Adrenal gland (tissue), 5 donors: Measurements from ENCODE around the gene RAN.
"Not testable (repeated sequence)": the region's sequence is repeated elsewhere in the genome, so short reads cannot be mapped to it uniquely, and the experiment has no call there.

Source experiments
- CTCF ChIP-seq, 6 experiments: fragments of 450-650 bp in 4 of 6; fragments of 200-600 bp in 2 of 6; sonication (generic) in 1 of 6; IDR thresholded peaks; 1 replicate in 5 of 6; 2 replicates in 1 of 6; pipeline versions ENCODE4 v1.5.1 to v1.8.0; 2016 to 2021; ENCODE audit warnings: antibody characterized with exemption in 6 of 6, mild to moderate bottlenecking in 2 of 6, moderate library complexity in 1 of 6
- POLR2A ChIP-seq, 2 donors: fragments of 450-650 bp; IDR thresholded peaks; one replicate each; pipeline ENCODE4 v1.6.1; 2017; ENCODE audit warnings: antibody characterized with exemption in 2 of 2, mild to moderate bottlenecking in 2 of 2, moderate library complexity in 1 of 2
- donor health status: DM: no; HTN: no; CAD: no.

- not testable (repeated sequence) for TF ChIP-seq CTCF, POLR2A (IDR thresholded peaks at IDR 0.05)
Observed at GRCh38 chr12:130875708-130876107, 3.8 kb downstream of the RAN start.
